ENCODE measurements around the gene NFATC2. TPM values are rescaled to one million over a fixed set of nuclear protein-coding genes. Genes with fewer than 3 reads are reported as not detected.
"Not testable (repeated sequence)": the region's sequence is repeated elsewhere in the genome, so short reads cannot be mapped to it uniquely, and the experiment has no call there.

The NFATC2 gene
- total RNA-seq, 2 donors from 2014 or later: 4.3 to 8.4 TPM

DNA sequence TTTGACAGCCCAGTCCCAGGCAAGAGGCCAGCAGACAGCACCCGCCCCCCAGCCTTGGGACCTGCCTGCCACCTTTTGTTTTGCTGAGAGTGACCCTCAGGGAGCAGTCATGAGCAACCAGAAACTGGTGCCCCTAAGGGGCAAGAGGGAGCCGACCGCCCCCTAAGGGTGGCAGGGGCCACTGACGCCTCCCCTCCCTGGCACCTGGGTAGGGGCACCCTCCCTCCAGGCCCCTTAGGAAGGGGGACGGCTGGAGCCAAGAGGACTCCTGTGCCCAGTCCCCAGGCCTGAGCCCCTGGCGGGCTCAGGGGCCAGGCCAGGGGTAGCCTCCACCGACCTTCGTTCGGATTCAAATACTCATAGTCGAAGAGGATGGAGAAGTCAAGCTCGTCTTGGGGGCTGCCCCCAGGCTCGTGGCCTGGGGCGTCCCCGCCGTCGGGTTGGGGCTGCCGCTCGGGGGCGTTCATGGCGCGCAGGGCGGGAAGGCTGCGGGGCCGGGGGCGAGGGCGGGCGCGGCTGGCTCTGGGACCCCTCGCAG lies 417 bp downstream of the NFATC2 start:
- no peaks in the 10 kb centered on the region for H3K9me3 ChIP-seq
- no peaks in the 10 kb centered on the region for H3K36me3 ChIP-seq
- no peak for DNase-seq (ENCODE audit: low spot score)
- peaks cover 7% of the 10 kb centered on the region for H3K4me1 ChIP-seq (replicated peaks)
- H3K27me3 ChIP-seq (replicated peaks; ENCODE audit: insufficient read depth): no peaks in the 10 kb centered on the region
- peak overlapping the region; percentile 29 to 36 for H3K4me3 ChIP-seq
- peak overlapping the region; percentile 23 to 47 for H3K27ac ChIP-seq
- WGBS: 22% methylated on average over 29 of the region's 29 CpGs
- TF ChIP-seq POLR2A (IDR thresholded peaks at IDR 0.05): no peak
- TF ChIP-seq, protein P1, sequence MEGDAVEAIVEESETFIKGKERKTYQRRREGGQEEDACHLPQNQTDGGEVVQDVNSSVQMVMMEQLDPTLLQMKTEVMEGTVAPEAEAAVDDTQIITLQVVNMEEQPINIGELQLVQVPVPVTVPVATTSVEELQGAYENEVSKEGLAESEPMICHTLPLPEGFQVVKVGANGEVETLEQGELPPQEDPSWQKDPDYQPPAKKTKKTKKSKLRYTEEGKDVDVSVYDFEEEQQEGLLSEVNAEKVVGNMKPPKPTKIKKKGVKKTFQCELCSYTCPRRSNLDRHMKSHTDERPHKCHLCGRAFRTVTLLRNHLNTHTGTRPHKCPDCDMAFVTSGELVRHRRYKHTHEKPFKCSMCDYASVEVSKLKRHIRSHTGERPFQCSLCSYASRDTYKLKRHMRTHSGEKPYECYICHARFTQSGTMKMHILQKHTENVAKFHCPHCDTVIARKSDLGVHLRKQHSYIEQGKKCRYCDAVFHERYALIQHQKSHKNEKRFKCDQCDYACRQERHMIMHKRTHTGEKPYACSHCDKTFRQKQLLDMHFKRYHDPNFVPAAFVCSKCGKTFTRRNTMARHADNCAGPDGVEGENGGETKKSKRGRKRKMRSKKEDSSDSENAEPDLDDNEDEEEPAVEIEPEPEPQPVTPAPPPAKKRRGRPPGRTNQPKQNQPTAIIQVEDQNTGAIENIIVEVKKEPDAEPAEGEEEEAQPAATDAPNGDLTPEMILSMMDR (IDR thresholded peaks at IDR 0.05): no peak
- TF ChIP-seq POLR2AphosphoS5 (IDR thresholded peaks at IDR 0.05): no peak
- intact Hi-C loops (cut with DNase I): no loop called here

DNA sequence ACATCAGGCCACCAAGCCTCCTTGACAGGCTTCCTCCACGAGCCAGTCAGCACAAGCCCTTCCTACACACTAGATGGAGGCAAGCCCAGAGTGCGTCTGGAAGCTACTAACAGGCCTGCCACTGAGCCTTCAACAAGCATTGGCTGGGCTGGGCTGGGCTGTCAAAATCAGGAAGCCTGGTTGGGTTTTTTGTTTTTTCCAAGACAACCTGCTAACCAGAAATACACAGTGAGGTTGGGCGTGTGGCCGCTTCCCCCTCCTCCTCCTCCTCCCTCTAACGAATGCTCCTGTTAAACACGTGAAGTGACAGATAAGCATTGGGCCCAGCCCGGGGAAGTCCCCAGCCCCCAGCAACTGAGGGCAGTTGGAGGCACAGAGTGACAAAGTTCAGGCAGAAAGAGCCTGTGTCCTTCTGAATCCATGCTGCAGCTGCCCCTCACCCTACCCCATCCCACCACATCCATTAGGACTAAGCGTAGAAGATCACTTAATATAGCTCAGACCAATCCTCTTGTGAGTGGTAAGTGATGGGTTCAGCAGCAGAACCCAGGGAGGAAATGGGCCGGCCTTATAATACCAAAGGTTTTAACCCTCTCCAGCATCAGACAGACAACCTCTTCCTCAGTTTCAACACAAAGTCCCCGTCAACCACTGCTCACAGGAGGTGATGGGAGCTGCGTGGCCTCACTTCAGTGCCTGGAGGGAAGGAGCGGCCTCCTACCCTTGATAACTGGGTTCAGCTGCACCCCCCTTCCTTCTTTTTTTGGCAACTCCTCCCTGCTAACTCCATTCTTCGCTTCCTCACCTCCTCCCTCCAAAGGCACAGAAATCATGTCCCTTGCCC lies 1.1 kb downstream of the NFATC2 start:
- Histone ChIP-seq H3K27me3 (replicated peaks; ENCODE audit: insufficient read depth) (no peaks in the 10 kb centered on the region), H3K9me3 (no peaks in the 10 kb centered on the region), H3K27ac (peak overlapping the region; percentile 23 to 47), H3K4me3 (peak overlapping the region in 1 of 2 donors; percentile 36), H3K4me1 (replicated peaks) (peaks cover 7% of the 10 kb centered on the region), H3K36me3 (no peaks in the 10 kb centered on the region)
- peak; percentile 44 for TF ChIP-seq POLR2AphosphoS5 (IDR thresholded peaks at IDR 0.05)
- TF ChIP-seq POLR2A (IDR thresholded peaks at IDR 0.05): no peak
- 34% methylated on average over 13 of the region's 13 CpGs for WGBS
- peak; percentile 68 for DNase-seq (ENCODE audit: low spot score)
- intact Hi-C loops (cut with DNase I): no loop called here

DNA sequence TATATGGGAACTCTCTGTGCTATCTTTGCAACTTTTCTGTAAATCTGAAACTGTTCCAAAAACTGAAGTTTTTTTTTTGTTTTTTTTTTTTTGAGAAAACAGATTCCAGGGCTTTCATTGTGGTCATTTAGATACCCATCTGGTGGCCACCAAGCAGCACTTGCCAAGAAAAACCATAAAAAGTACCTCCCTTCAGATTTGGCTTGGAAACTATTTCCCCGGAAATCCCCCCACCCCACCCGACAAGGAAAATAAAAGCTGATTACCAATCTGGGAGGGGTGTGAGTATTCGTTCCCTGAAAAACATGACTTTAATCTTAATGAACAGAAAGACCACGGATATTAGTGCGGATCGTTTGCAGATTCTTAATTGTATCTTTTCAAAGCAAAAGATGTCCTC lies 1.9 kb downstream of the NFATC2 start:
- no peak for DNase-seq (ENCODE audit: low spot score)
- intact Hi-C loops (cut with DNase I): no loop called here
- no peaks in the 10 kb centered on the region for H3K9me3 ChIP-seq
- no peak for TF ChIP-seq POLR2A (IDR thresholded peaks at IDR 0.05)
- TF ChIP-seq, protein P1 (IDR thresholded peaks at IDR 0.05): no peak
- no peak for TF ChIP-seq POLR2AphosphoS5 (IDR thresholded peaks at IDR 0.05)
- WGBS: 31% methylated on average over 6 of the region's 6 CpGs
- H3K36me3 ChIP-seq: no peaks in the 10 kb centered on the region
- H3K27me3 ChIP-seq (replicated peaks; ENCODE audit: insufficient read depth): no peaks in the 10 kb centered on the region
- peaks cover 7% of the 10 kb centered on the region for H3K4me1 ChIP-seq (replicated peaks)
- H3K4me3 ChIP-seq: no peak overlapping the region
- peak overlapping the region; percentile 18 to 47 for H3K27ac ChIP-seq

DNA sequence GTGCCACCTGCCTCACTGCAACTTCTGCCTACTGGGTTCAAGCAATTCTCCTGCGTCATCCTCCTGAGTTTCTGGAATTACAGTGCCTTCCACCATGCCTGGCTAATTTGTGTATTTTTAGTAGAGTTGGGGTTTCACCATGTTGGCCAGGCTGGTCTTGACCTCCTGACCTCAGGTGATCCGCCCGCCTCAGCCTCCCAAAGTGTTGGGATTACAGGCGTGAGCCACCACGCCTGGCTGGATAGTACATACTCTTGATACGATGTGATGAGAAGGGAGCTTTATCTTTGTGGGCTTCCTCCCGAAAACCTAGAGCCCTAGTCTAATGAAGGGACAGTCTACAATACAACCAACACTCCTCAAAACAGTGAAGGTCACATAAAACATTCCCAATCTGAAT lies 2.4 kb downstream of the NFATC2 start:
- H3K9me3 ChIP-seq; H3K4me3 ChIP-seq; H3K36me3 ChIP-seq; intact Hi-C loops (cut with DNase I); H3K27me3 ChIP-seq (replicated peaks; ENCODE audit: insufficient read depth); H3K27ac ChIP-seq; H3K4me1 ChIP-seq (replicated peaks); DNase-seq (ENCODE audit: low spot score): not testable (repeated sequence)
- 91% methylated on average over 7 of the region's 7 CpGs for WGBS

DNA sequence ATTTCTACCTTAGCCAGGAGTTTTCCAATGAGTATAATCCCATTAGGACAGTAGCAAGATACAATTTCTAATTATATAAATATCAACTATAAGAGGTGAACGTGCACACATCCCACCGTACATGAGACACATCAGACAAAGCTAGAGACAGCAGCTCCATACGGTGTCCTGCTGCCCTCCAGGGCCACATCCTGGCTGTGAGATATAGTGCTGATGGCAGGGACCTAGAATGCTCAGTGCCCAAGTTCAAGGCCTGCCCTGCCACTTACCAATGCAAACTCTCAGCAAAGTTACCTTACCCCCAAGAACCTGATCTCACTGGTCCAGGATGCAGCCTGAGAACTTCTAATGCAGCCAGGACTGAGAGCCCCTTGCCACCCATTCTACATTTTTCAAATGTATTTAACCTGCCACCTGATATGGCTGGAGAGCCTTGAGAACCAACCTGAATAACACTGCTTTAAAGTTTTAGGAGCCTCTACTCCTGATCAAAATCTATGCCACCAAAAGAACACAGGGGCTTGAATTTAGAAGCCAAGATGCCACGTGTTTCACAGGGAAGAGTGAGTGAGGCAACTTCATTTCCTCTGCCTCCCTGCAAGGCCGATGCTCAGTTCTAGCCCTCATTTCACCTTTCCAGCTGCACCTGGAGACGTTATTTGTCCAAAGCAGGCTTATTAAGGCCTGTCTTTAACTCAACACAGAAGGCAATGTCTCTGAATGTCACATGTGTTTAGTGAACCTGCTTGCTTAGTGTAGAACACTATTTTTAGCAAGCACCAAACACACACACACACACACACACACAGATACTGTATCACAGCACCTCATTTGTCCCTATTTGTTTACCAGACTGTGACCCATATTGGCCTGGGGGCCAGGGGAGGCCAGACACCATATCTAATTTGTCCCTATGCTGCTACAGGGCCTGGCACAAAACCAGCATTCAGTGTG lies 6.1 kb downstream of the NFATC2 start:
- H3K36me3 ChIP-seq: no peaks in the 10 kb centered on the region
- peaks cover under 1% of the 10 kb centered on the region for H3K4me1 ChIP-seq (replicated peaks)
- no peaks in the 10 kb centered on the region for H3K27me3 ChIP-seq (replicated peaks; ENCODE audit: insufficient read depth)
- intact Hi-C loops (cut with DNase I): no loop called here
- H3K9me3 ChIP-seq: no peaks in the 10 kb centered on the region
- no peak overlapping the region for H3K27ac ChIP-seq
- no peak for DNase-seq (ENCODE audit: low spot score)
- 84% methylated on average over 6 of the region's 6 CpGs for WGBS
- TF ChIP-seq POLR2A (IDR thresholded peaks at IDR 0.05) (no peak), POLR2AphosphoS5 (IDR thresholded peaks at IDR 0.05) (no peak)
- TF ChIP-seq, protein P1 (IDR thresholded peaks at IDR 0.05): no peak
- no peak overlapping the region for H3K4me3 ChIP-seq
